IPS-NIHi7 (cell line): Measurements from ENCODE around the gene PINLYP.

Experiments used
- DNase-seq: peaks from one replicate; pipeline ENCODE4 v3.0.0; 2012; ENCODE audit warnings: mixed read lengths; ENCODE audit errors: extremely low spot score

Gene PINLYP

DNA sequence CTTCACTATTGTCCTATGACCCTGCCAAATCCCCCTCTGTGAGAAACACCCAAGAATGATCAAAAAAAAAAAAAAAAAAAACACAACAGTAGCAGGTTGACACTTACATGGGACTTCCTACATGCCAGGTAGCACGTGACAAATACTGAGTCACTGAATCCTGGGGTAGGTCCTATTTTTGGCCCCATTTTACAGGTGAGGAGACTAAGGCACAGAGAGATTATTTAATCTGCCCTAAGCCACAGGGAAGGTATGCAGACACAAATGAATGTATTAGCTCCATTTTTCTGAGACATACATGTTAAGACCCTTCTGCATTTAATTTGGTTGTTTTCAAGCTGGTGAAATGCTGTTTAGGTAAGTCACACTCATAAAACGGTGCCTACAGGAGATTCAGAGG is 26.9 kb upstream of the PINLYP start:
- no peak for DNase-seq

DNA sequence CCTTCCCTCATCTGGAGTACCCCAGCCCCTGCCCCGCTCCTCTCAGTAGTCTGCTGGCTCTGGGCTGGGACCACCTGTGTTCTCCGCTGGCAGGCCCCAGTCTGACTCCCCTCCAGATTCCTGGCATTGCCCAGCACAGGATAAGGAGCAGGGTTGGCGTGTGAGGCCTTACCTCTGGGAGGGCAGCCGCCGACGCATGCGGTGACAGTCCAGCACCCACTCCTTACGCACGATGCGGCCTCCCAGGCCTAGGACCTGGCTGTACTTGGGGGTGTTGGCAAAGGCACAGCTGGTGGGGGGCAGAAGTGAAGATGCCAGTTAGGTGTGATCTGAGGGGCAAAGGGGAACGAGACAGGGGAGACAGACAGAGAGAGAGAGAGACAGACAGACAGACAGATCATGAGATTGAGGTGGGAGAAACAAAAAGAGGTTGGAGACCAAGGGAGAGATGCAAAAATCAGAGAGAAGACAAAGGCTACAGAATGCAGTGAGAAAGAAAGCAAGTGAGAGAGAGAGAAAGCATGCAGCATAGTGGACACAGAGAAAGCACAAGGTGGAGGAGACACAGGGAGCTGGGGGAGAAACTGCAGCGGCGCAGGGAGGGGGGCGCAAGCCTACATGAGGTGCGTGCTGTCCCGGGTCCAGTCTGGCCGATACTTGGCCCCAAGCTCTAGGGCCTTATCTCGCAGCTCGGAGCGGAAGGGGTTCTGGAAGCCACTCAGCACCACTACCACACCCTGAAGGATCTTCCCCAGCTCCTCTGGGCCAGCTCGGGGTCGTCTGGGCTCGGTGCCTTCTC is 24.0 kb upstream of the PINLYP start:
- no peak for DNase-seq

DNA sequence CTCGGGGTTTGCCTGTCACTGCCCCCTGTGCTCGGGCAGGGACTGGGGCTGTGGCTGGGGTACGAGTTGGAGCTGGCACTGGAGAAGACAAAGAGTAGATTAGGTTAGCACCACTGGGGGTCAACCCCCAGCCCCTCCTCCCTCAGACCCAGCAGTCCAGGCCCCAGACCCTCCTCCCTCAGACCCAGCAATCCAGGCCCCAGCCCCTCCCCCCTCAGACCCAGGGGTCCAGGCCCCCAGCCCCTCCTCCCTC is 23.5 kb upstream of the PINLYP start:
- no peak for DNase-seq

DNA sequence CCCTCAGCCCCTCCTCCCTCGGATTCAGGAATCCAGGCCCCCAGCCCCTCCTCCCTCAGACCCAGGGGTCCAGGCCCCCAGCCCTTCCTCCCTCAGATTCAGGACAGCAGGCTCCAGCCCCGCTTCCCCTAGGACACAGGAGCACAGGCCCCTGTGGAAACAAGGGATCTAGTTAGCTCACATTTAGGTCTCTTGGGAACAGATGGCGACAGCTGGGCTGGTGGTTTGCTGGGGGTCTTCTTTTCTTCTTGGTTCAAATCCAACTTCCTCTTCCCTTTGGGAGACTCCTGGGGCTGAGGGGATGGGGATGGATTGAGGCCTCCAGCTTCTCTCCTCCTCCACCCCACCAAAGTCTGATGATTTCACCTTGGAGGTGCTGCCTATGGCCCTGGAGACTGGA is 23.0 kb upstream of the PINLYP start:
- no peak for DNase-seq

DNA sequence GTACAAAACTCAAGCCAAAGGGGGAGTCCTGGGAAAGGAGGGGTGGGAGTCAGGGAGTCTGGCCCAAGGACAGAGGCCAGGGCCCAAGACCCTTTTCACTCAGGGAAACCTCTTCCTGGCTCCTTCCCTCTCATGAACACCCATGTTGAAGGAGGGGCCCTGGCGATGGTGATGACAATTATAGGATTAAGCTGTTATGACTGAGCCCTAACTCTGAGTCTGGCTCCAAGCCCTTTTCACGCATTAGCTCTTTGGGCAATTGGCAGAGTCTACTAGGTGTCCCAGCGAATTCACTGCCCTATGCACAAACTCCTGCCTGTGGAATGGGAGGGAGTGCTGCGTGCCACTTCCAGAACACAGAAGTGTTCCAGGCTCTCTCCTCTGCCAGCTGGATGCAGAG is 21.9 kb upstream of the PINLYP start:
- no peak for DNase-seq

DNA sequence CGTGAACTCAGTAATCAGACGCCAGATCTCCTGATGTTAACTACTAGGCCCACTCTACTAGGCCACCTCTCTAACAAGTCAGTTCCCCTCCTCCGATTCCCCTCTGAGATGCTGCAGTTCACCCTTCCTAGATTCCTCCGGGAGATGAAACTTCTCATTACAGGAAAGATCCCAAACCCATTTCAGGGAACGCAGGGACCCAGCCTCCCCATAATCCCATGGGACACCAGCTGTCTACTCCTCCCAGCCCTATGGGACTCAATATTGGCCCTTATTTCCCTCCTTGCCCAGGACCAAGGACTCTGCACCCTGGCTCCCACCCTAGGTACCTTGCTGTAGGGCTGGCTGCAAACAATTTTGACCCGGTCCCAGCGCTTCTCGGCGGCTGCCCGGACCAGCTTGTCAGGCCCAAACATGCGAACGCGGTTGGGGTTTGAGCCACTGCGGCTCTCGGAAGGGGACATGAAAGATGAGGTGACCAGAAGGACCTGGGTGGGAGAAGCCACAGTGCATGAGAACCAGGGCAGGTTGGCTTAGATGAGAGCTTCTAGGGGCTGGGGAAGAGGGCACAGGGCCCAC is 21.2 kb upstream of the PINLYP start:
- no peak for DNase-seq

DNA sequence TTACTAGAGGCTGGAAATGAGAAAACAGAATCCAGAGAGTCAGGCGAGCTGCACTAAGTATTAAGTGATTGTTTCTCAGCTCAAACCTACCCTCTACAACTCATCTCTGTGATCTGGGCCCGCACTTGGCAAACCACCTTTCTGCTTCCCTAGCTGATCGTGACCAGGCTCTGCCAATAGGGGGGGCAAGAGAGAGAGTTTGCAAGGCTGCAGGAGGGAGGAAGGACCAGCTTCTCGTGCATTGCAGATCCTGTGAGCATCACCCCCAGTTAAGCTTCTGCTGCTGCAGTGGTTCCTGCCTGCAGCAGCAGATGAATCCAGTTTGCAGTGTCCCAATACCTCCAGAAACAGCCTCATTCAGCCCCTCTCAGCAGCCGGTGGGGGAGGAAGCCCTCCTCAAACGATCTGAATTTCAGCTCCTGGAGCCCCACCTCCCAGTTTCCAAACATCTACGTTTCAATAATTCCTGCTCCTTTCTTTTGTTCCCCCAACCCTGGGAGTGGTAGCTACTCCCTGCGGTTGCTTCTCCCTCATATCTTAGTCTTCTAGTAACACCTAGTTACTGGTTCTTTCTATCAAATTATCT is 20.3 kb upstream of the PINLYP start:
- DNase-seq: peak; percentile 92

DNA sequence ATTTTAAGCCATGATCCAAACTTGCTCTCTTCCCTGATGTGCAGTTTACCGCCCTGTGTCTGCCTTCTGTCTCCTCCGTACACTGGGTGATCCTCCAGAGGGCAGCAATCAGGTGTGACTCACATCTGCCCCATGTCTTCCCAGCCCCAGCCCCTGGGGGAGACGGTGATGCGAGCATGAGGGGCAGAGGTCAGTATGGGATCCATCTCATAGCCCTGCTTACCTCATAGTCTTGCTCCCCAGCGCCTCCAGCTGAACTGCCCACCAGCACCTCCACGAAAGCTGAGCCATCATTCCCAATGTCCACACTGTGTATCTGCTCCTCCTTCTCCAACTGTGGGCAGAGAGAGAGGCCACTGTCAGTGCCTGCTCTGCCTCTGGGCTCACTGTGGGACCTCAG is 14.9 kb upstream of the PINLYP start:
- DNase-seq: peak; percentile 51

DNA sequence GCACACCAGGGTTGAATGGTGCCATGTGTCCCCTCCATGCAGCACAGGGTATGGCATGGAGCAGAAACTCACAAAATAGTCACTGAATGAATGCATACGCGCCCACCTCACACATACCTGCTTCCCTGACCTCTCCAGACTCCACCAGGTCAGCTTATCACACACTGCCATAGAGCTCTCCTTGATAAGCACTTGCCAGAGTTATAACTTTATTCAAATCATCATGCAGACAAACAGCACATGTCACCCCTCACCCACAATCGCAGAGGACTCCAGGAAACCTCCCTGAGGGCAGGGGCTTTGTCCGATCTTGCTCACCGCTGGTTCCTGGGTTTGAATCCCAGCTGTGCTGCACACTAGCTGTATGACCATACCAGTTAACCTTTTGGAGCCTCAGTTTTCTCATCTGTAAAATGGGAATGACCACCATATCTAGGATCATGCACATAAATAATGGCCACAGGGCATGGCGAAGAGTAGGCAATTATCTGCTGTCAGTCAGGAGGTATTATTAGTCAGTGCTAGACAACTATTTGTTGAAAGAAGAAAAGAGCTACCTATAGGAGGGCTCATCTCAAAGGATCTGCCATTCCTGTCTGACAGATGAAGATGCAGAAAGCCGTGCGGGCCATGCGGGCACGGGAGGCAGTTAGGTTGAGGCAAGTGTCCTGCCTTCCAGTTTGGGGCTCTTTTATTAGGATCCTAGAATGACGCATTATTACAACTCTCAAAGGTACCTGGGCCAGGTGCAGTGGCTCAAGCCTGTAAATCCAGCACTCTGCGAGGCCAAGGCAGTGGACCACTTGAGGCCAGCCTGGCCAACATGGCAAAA is 14.2 kb upstream of the PINLYP start:
- no peak for DNase-seq

DNA sequence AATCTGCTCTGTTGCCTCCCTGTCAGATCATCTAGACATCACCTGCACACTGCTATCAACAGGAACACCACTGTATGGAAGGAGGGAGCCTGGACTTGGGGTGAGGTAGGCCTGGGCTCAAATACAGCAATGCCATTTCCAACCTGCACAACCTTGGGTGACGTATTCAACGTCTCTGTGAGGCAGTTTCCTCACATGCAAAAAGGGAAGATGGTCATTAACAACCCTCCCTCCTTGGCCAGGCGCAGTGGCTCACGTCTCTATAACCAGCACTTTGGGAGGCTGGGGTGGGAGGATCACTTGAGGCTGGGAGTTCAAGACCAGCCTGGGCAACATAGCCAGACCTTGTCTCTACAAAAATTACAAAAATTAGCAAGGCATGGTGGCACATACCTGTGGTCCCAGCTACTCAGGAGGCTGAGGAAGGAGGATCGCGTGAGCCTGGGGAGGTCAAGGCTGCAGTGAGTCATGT is 13.3 kb upstream of the PINLYP start:
- no peak for DNase-seq

DNA sequence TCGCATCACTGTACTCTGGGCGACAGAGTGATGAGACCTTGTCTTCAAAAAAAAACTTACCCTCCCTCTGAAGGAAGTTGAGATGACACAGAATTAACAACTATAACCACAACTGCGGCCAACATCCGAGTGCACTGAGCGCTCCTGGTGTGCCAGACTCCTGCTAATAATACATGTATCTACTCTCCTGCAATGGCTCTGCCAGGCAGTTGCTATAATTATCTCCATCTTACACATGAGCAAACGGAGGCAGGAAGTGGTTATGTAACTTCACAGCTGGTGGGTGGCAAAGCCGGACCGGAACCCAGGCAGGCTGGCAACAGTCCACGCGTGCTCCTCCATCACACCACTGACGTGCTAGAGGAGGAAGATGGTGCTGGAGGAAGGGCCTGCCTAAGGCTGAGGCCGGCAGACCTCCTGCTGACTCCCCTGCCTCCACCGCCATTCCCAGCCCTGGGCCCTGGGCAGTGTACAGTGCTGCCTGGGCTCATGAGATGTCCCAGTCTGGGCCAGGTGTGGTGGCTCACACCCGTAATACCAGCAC is 12.8 kb upstream of the PINLYP start:
- no peak for DNase-seq

DNA sequence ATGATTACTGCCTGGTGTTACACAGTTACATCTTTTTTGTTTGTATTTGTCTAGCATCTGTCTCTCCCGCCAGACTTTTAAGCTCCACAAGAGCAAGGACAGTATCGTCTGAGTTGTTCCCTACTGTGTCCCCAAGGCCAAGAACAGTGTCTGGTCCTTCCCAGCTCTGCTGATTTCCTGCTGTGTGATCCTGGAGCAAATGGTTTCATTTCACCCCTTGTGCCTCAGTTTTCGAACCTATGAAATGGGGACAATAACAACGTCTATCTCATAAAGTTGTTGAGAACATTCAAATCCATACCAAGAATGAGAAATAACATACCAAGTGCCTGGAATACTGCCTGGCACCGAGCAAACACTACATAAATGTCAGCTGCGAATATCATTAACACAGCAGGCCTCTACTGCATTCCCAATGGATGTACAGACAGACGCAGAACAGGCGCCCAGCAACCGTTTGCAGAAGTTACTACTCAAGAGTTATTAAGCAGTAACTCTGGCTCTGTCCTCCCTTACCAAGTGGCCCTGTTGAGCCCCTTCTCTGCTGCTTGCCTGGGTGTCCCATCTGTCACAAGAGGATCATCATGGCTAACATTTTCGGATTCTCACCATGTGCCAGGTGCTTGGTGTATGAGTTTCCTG is 11.7 kb upstream of the PINLYP start:
- no peak for DNase-seq

DNA sequence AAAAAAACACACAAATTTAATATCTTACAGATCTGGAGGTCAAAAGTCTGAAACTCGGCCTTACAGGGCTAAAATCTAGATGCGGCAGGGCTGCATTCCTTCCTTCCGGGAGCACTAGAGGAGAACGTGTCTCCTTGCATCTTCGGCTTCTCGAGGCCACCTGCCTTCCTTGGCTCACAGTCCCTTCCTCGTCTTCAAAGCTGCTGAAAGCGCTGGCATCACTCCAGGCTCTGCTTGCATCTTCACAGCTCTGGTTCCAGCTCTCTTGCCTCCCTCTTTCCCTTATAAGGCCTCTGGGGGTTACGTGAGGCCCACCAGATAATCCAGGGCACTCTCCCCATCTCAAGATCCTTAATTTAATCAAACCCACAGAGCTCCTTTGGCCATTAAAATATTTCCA is 10.8 kb upstream of the PINLYP start:
- DNase-seq: no peak

DNA sequence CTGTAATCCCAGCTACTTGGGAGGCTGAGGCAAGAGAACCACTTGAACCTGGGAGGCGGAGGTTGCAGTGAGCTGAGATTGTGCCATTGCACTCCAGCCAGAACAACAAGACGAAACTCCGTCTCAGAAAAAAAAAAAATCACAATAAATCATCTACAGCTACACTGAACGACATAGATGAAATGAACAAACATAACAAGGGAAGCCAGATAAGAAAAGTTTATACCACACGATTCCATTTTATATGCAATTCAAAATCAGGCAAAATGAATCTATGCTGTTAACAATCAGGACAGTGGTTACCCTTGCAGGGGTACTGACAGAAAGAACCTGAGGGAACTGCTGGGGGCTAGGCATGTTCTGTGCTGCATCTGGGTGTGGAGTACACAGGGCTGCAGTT is 5.9 kb upstream of the PINLYP start:
- no peak for DNase-seq

DNA sequence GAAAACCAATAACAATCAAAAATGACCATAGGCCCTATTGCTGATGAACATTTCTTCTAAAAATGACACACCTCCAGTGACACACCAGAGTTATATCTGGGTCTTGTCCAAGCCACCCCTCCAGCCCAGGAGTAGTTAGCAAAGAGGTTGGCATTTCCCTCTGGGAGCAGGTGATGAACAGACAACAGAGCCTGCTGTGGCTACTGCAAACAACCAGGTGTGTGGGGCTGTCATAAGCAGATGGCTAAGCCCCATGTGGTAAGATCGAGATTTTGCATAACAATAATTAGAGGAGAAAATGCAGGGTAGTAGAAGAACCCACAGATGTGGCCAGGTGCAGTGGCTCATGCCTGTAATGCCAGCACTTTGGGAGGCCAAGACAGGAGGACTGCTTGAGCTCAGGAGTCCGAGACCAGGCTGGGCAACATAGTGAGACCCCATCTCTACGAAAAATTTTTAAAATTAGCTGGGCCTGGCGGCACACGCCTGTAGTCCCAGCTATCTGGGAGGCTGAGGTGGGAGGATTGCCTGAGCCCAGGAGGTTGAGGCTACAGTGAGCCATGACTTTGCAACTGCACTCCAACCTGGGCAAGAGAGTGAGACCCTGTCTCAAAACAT is 5.3 kb upstream of the PINLYP start:
- DNase-seq: no peak

DNA sequence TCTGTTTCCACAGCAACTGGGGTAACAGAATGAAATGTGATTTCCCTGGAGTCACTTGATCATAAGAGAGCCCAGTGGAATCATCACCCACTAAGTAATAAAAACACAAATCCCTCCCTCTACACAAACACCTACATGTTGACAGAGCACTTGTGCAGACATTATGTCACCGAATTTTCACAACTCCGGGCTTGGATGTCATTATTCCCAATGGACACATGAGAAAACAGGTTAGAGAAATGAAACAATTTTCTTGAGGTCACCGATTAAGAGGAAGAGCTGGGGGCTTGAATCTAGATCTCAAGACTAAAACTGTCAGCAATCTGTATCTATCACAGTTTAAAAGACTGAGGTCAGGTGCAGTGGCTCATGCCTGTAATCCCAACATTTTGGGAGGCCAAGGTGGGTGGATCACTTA is 3.4 kb upstream of the PINLYP start:
- DNase-seq: no peak

DNA sequence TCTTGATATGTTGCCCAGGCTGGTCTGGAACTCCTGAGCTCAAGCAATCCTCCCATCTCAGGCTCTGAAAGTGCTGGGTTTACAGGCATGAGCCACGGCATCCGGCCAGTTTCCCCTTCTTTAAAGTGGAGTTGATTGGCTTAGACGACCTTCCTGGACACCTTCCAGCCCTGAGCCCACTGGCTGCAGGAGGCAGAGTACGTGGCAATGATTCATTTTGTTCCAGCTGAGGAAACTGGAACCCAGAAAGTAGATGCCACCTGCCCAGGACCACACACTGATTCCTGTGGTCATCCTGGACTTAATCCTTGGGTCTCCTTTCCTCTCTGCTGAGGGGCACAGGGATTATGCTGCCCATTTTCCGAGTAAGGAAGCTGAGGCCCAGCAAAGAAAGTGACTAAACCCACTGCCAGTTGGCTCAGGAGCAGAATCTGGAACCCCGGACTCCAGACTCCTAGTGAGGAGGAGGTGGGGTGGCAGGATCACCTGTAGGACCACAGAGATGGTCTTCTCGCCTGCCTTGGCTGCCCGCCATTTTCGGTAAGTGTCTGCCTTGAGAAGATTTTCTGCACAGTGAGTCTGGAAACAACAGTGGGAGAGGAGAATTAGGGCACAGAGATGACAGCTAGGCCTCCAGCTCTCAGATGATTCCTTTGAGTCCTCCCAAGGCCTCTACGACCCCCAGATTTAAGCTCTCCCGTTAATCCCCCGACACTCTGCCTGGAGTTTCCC is 1.0 kb upstream of the PINLYP start:
- no peak for DNase-seq

DNA sequence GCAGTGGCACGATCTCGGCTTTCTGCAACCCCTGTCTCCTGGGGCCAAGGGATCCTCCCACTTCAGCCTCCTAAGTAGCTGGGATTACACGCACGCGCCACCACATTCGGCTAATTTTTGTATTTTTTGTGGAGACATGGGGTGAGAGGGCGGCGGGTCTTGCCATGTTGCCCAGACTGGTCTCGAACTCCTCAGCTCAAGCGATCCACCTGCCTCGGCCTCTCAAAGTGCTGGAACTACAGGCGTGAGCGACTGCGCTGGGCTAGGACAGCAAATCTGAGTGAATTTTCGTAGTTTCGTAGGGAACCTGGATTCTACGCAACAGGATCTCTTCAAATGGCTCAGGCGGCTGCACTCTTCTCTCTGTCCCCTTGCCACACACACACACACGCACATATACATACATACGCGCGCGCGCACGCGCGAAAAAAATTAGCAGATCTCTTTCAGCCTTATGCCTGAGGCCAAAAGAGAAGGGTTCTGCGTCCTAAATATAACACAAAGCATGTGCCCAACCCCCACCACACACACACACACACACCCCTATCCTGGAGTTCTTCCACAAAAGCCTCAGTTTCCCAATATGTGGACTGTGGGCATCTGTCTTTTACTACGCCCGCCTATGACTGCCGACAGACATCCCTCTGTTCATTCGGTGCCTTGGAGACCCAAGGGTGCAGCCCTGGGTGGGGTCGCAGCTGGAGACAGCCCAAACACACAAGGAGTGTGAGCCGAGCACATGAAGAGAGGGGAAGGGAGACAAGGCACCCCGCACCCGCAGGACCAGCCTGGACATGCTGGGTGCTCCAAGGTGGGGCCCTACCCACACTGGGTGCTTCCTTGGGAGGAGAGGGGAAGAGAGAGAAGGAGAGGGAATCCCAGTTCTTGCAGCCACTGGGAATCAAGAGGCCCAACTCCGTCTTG is 616 bp downstream of the PINLYP start:
- no peak for DNase-seq

DNA sequence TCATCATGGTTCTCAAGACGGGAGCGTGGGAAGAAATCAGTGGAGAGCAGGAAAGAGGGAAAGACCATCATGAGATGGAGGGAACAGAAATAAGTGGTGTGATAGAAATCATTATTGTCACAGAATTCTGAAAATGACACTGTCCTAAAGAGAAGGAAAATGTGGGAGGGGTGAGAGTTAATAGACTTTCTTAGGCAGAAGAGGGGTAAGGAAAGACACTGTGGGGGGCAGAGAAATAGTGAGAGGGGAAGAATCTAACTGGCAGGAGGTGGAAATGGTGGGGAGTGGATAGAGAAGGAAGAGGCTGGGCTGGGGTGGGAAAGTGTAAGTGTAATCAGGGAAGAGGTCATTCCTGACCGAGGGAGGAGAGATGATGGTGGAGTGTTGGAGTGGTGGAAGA is 3.2 kb downstream of the PINLYP start:
- no peak for DNase-seq

DNA sequence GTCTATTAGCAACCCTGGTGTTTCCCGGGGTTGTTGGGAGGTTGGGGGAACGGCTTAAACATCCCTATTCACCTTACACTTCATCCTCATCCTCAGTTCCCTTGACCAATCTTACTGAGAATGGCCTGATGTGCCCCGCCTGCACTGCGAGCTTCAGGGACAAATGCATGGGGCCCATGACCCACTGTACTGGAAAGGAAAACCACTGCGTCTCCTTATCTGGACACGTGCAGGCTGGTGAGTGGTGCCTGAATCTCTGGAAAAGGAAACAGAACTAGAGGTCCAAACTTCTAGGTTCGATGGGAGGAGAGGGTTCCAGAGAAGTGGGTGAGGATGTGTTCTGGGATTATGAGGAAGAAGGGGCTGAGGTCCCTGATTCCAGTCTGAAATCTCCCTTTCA is 5.9 kb downstream of the PINLYP start:
- no peak for DNase-seq
